ENCODE measurements around the gene SCO2. TPM values are rescaled to one million over a fixed set of nuclear protein-coding genes. Genes with fewer than 3 reads are reported as not detected.

SCO2 gene
- total RNA-seq, 1 experiment from 2014 or later: 6.3 TPM

GRCh38 chr22:50562523-50563412 lies 37.4 kb upstream of the SCO2 start, which contains the start of gene SYCE3:
SYCE3 (minus strand) TSS chr22:50562919; CDS start chr22:50556405, 6,514 bp downstream.
- H3K4me3 ChIP-seq: peak within 1 kb of the TSS; percentile 42
- H3K27ac ChIP-seq: no peak within 1 kb of the TSS
- DNase-seq (ENCODE audit: low read depth in 1 of 2, low spot score in 2 of 2): peak; percentile 96 to 97
- no peaks in the 10 kb centered on the region for H3K9me3 ChIP-seq (replicated peaks)
- H3K27me3 ChIP-seq (replicated peaks): no peaks in the 10 kb centered on the region
- peaks cover 7% of the 10 kb centered on the region for H3K4me1 ChIP-seq (replicated peaks)
- H3K36me3 ChIP-seq: no peaks in the 10 kb centered on the region

DNA sequence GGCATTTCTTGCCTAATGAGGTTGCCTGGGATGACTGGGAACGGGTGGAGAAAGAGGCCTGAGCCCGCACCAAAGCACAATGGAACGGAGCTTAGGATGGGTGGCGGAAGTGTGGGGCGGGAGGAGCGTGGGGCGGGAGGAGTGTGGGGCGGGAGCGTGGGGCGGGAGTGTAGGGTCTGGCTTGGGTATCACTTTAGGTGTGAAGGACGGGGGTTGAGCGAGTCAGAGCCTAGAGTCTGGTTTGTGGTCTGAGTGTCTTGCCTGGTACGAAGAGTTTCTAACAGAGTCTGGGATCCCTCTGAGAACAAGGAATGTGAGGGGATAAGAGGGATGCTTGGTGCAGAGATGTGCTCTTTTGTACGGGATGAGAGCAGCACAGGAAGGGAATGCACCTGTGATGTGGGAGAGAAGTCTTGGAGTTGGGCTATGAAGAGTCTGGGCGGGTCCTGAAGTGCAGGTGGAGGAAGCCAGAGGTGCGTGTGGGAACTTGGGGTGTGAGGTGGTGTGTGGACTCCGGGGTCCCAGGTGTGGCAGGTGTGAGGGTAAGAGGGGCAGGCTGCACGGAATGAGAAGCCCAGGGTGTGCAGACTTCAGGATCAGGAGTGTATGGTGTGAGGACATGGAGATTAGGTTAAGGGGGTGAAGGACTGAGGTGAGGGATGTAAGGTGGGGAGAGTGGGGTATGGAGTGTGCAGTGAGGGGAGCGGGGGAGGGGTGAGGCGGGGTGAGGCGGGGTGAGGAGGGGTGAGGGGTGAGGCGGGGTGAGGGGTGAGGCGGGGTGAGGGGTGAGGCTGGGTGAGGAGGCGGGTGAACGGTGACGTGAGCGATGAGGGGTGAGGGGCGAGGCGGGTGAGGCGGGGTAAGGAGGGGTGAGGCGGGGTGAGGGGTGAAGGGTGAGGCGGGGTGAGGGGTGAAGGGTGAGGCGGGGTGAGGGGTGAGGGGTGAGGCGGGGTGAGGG lies 36.3 kb upstream of the SCO2 start:
- no peak overlapping the region for H3K27ac ChIP-seq
- H3K9me3 ChIP-seq (replicated peaks): no peaks in the 10 kb centered on the region
- no peak for DNase-seq (ENCODE audit: low read depth in 1 of 2, low spot score in 2 of 2)
- H3K4me1 ChIP-seq (replicated peaks): peaks cover 7% of the 10 kb centered on the region
- no peaks in the 10 kb centered on the region for H3K27me3 ChIP-seq (replicated peaks)
- no peaks in the 10 kb centered on the region for H3K36me3 ChIP-seq
- H3K4me3 ChIP-seq: no peak overlapping the region

DNA sequence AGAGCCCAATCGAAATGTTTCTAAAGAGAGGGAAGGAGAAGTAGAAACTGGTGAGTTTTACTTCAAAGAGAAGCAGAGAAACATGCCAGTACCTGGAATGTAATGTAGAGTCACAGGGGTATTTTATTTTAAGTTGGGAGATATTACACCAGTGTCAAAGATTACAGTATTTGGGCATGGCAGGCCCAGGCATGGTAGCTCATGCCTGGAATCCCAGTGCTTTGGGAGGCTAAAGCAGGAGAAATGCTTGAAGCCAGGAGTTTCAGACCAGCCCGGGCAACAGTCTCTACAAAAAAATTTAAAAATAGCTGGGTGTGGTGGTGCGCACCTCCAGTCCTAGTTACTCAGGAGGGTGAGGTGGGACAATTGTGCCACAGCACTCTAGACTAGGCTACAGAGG lies 34.6 kb upstream of the SCO2 start:
- no peak for DNase-seq (ENCODE audit: low read depth in 1 of 2, low spot score in 2 of 2)
- H3K27ac ChIP-seq: no peak overlapping the region

DNA sequence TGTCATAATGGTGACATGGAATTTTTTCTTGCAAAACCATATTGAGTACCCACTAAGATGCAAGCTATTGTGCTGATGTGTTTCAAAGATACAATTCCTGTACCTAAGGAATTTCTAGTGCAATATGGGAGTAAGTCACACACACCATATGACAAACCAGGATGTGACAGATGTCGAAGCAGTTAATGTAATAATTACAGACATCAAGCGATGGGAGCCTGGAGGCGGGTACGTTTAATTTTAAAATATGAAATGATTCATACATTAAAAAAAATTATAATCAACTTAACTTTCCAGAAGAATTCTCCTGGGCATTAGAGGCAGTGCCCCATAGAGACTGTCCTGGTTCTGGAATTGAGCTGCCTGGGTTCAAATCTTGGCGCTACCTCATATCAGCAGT lies 31.3 kb upstream of the SCO2 start:
- H3K27ac ChIP-seq: no peak overlapping the region
- no peaks in the 10 kb centered on the region for H3K4me1 ChIP-seq (replicated peaks)
- no peak overlapping the region for H3K4me3 ChIP-seq
- no peaks in the 10 kb centered on the region for H3K9me3 ChIP-seq (replicated peaks)
- DNase-seq (ENCODE audit: low read depth in 1 of 2, low spot score in 2 of 2): no peak
- no peaks in the 10 kb centered on the region for H3K36me3 ChIP-seq
- H3K27me3 ChIP-seq (replicated peaks): no peaks in the 10 kb centered on the region

More for the DNA sequence above, 34.6 kb upstream of the SCO2 start:
- Histone ChIP-seq H3K27me3 (replicated peaks) (no peaks in the 10 kb centered on the region), H3K9me3 (replicated peaks) (no peaks in the 10 kb centered on the region), H3K36me3 (no peaks in the 10 kb centered on the region), H3K4me3 (no peak overlapping the region), H3K4me1 (replicated peaks) (peaks cover 7% of the 10 kb centered on the region)

DNA sequence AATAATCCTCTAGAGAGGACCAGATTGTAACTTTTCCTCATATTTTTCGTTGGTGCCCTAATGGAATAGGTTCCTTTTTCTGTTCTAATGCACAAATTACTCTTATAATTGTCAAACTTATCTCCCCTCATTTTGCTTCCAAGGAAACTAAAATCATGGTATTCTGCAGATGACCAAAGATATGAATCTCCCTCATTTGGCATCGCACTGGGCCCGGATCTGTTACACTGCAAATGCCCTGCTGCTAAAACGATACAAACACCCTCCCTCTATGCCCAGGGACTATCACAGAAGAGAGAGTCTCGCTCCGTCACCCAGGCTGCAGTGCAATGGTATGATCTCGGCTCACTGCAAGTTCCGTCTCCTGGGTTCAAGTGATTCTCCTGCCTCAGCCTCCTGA lies 27.9 kb upstream of the SCO2 start:
- DNase-seq (ENCODE audit: low read depth in 1 of 2, low spot score in 2 of 2): no peak
- Histone ChIP-seq H3K27ac (no peak overlapping the region), H3K4me1 (replicated peaks) (no peaks in the 10 kb centered on the region), H3K36me3 (no peaks in the 10 kb centered on the region), H3K27me3 (replicated peaks) (no peaks in the 10 kb centered on the region), H3K9me3 (replicated peaks) (no peaks in the 10 kb centered on the region), H3K4me3 (no peak overlapping the region)

- H3K27ac ChIP-seq: no peak overlapping the region
- H3K36me3 ChIP-seq: no peaks in the 10 kb centered on the region
- no peak overlapping the region for H3K4me3 ChIP-seq
- no peaks in the 10 kb centered on the region for H3K27me3 ChIP-seq (replicated peaks)
- no peaks in the 10 kb centered on the region for H3K9me3 ChIP-seq (replicated peaks)
- no peaks in the 10 kb centered on the region for H3K4me1 ChIP-seq (replicated peaks)
- no peak for DNase-seq (ENCODE audit: low read depth in 1 of 2, low spot score in 2 of 2)
Observed at GRCh38 chr22:50551160-50551752, 25.9 kb upstream of the SCO2 start.

DNA sequence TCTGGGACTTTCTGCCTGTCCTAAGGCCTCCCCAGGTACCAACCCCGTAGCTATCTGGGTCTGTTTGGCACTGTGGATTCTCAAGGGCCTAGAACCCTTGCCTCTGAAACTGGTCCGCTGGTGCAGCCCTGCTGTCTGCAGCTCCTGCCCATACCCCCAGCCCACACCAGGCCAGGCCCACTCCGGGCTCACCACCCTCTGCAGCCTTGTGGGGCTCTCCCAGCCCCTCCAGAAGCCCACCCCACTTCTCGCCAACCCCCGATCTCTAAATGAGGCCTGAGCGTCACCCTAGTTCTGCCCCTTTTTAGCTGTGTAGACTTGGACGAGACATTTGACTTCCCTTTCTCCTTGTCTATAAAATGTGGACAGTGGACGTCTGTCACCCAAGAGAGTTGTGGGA lies 25.0 kb upstream of the SCO2 start:
- Histone ChIP-seq H3K36me3 (no peaks in the 10 kb centered on the region), H3K9me3 (replicated peaks) (no peaks in the 10 kb centered on the region), H3K27ac (no peak overlapping the region), H3K4me1 (replicated peaks) (no peaks in the 10 kb centered on the region), H3K4me3 (no peak overlapping the region), H3K27me3 (replicated peaks) (no peaks in the 10 kb centered on the region)
- no peak for DNase-seq (ENCODE audit: low read depth in 1 of 2, low spot score in 2 of 2)

GRCh38 chr22:50548921-50549790 lies 23.8 kb upstream of the SCO2 start:
- Histone ChIP-seq H3K36me3 (no peaks in the 10 kb centered on the region), H3K9me3 (replicated peaks) (no peaks in the 10 kb centered on the region), H3K27me3 (replicated peaks) (no peaks in the 10 kb centered on the region), H3K4me1 (replicated peaks) (no peaks in the 10 kb centered on the region), H3K4me3 (no peak overlapping the region), H3K27ac (no peak overlapping the region)
- DNase-seq (ENCODE audit: low read depth in 1 of 2, low spot score in 2 of 2): no peak

DNA sequence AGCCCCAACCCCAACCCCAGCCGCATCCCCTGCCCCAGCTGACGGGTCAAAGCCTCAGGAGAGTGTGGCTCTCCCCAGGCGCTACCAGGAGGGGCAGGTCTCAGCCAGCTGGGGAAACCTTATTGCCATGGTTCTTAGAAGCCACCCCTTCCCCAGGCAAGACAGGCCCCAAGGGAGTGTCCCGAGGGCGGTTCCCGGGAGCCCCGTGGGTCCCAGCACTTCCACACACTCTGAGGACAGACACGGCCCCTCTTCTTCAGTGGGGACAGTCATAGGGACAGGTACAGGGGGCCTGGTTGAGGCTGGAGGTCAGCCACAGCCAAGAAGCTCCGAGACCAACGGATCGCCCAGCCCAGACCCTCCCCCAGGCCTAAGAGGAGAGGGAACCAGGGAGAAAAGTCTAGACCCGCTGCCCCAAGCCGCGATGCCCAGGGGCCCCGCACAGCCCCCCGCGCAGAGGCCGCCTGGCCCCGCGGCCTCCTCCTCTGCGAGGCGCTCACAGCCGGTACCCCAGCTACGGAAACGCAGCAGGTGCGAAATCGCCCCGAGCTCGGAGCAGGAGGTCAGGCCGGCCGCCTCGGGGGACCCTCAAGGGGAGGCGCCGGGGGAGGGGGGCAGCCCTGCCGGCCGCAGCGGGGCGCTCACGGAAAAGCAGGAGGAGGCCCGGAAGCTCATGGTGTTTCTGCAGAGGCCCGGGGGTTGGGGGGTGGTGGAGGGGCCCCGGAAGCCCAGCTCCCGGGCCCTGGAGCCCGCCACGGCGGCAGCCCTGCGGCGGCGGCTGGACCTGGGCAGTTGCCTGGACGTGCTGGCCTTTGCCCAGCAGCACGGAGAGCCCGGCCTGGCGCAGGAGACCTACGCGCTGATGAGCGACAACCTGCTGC lies 22.9 kb upstream of the SCO2 start:
- H3K36me3 ChIP-seq: no peaks in the 10 kb centered on the region
- no peaks in the 10 kb centered on the region for H3K27me3 ChIP-seq (replicated peaks)
- no peak overlapping the region for H3K27ac ChIP-seq
- no peak overlapping the region for H3K4me3 ChIP-seq
- DNase-seq (ENCODE audit: low read depth in 1 of 2, low spot score in 2 of 2): no peak
- H3K9me3 ChIP-seq (replicated peaks): no peaks in the 10 kb centered on the region
- H3K4me1 ChIP-seq (replicated peaks): no peaks in the 10 kb centered on the region

DNA sequence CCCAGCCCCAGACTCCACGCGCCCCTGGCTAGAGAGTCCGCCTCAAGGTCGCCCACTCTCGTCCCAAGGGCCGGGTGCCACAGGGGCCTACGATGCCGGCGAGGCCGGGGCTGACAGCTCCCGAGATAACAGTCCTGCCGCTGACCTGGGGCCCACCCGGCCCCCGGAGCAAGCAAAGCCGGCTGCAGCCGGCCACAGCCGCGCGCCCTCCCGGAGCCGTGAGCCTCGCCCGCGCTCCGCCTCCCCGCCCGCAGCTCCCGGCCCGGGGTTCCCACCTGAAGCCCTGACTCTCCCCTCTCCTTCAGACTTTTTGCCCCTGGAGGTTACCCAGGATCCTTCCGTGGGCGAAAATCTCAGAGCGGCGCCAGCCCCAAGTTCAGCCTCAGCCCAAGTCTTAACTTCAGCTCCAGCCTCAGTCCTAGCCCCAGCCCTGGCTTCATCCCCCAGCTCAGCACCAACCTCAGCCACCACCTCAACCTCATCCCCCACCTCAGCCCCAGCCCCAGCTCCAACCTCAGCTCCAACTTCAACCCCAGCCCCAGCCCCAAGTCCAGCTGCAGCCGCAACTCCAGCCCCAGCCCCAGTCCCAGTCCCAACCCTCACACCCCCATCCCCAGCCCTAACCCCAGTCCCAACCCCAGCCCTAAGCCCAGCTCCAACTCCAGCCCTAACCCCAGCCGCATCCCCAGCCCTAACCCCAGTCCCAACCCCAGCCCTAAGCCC lies 22.0 kb upstream of the SCO2 start:
- no peak for DNase-seq (ENCODE audit: low read depth in 1 of 2, low spot score in 2 of 2)
- no peaks in the 10 kb centered on the region for H3K4me1 ChIP-seq (replicated peaks)
- H3K4me3 ChIP-seq: no peak overlapping the region
- H3K27ac ChIP-seq: no peak overlapping the region
- no peaks in the 10 kb centered on the region for H3K9me3 ChIP-seq (replicated peaks)
- H3K36me3 ChIP-seq: no peaks in the 10 kb centered on the region
- no peaks in the 10 kb centered on the region for H3K27me3 ChIP-seq (replicated peaks)

GRCh38 chr22:50546326-50547262 lies 21.2 kb upstream of the SCO2 start:
- Histone ChIP-seq H3K9me3 (replicated peaks) (no peaks in the 10 kb centered on the region), H3K4me3 (no peak overlapping the region), H3K4me1 (replicated peaks) (peaks cover 4% of the 10 kb centered on the region; the same call in 1 of the 2 replicates), H3K27me3 (replicated peaks) (no peaks in the 10 kb centered on the region), H3K27ac (no peak overlapping the region), H3K36me3 (no peaks in the 10 kb centered on the region)
- no peak for DNase-seq (ENCODE audit: low read depth in 1 of 2, low spot score in 2 of 2)
